DND-41 (cell line): ENCODE data around the gene RUNX2.
"Not testable (repeated sequence)": the region's sequence is repeated elsewhere in the genome, so short reads cannot be mapped to it uniquely, and the experiment has no call there.

Source experiments
- ATAC-seq: fragments of 200-7000 bp; cut with Tn5 transposase; 3 replicates; pipeline ENCODE4 v1.9.1; 2021; ENCODE audit warnings: low read depth; ENCODE audit not compliant: insufficient read depth
- DNase-seq: peaks from one replicate; pipeline ENCODE4 v3.0.0-alpha.2; 2020
- H2AFZ ChIP-seq: 2 replicates; pipeline ENCODE4 v1.6.0; 2012; ENCODE audit warnings: low read depth, low read length
- H3K27ac ChIP-seq: 2 replicates; pipeline ENCODE4 v1.5.1; 2012; ENCODE audit warnings: low read length, inconsistent platforms
- H3K27me3 ChIP-seq: fragments of 200-600 bp; sonication (generic); 2 replicates; pipeline ENCODE4 v1.6.0; 2012; ENCODE audit warnings: low read length, mild to moderate bottlenecking, inconsistent platforms; ENCODE audit not compliant: insufficient read depth, poor library complexity
- H3K36me3 ChIP-seq: 2 replicates; pipeline ENCODE4 v1.5.1; 2012; ENCODE audit warnings: low read length, inconsistent platforms; ENCODE audit not compliant: insufficient read depth
- H3K4me1 ChIP-seq: 2 replicates; pipeline ENCODE4 v1.5.1; 2012; ENCODE audit warnings: mild to moderate bottlenecking, low read length; ENCODE audit not compliant: insufficient read depth
- H3K4me2 ChIP-seq: 2 replicates; pipeline ENCODE4 v1.6.0; 2012; ENCODE audit warnings: mild to moderate bottlenecking, moderate library complexity, low read length, inconsistent platforms; ENCODE audit not compliant: insufficient read depth
- H3K4me3 ChIP-seq, 2 experiments: fragments of 200-600 bp in 1 of 2; shearing (Covaris generic) in 1 of 2; 2 replicates each; pipeline ENCODE4 v1.5.1; 2012 to 2016; ENCODE audit warnings: inconsistent platforms in 2 of 2, low read length in 2 of 2, mild to moderate bottlenecking in 2 of 2, low read depth in 1 of 2, moderate library complexity in 1 of 2
- H3K79me2 ChIP-seq: 2 replicates; pipeline ENCODE4 v1.6.0; 2012; ENCODE audit warnings: low read length, inconsistent platforms; ENCODE audit not compliant: insufficient read depth
- H3K9ac ChIP-seq: 2 replicates; pipeline ENCODE4 v1.6.0; 2012; ENCODE audit warnings: low read depth, mild to moderate bottlenecking, inconsistent platforms, low read length, moderate library complexity
- H3K9me3 ChIP-seq: 2 replicates; pipeline ENCODE4 v1.5.1; 2012; ENCODE audit warnings: low read length, moderate library complexity, mild to moderate bottlenecking, inconsistent platforms; ENCODE audit not compliant: insufficient read depth, severe bottlenecking
- H4K20me1 ChIP-seq: 2 replicates; pipeline ENCODE4 v1.6.0; 2012; ENCODE audit warnings: low read length; ENCODE audit not compliant: insufficient read depth
- EZH2 ChIP-seq: IDR thresholded peaks from 3 replicates; pipeline ENCODE4 v1.6.1; 2012; ENCODE audit warnings: borderline replicate concordance, low read depth, mild to moderate bottlenecking, moderate library complexity, low read length, inconsistent platforms; ENCODE audit not compliant: severe bottlenecking
- TF ChIP-seq, protein P1 (sequence below): IDR thresholded peaks from 2 replicates; pipeline ENCODE4 v1.5.1; 2012; ENCODE audit warnings: borderline replicate concordance, low read length, moderate library complexity, mild to moderate bottlenecking; ENCODE audit not compliant: poor library complexity, severe bottlenecking; ENCODE audit errors: extremely low read depth

RUNX2 gene

GRCh38 chr6:45327956-45328522 lies at the start of gene RUNX2:
RUNX2 (plus strand) TSS chr6:45328330; CDS start chr6:45328727, 397 bp downstream.
- no peaks in the 10 kb centered on the region for H3K27me3 ChIP-seq
- ATAC-seq (peak; percentile 84), DNase-seq (peak; percentile 42)
- H4K20me1 ChIP-seq = no peaks in the 10 kb centered on the region
- H3K9me3 ChIP-seq = no peaks in the 10 kb centered on the region
- H3K36me3 ChIP-seq = no peaks in the 10 kb centered on the region
- H3K4me2 ChIP-seq = peak within 1 kb of the TSS; percentile 62
- H3K4me1 ChIP-seq = peaks cover 56% of the 10 kb centered on the region
- H3K27ac ChIP-seq = peak within 1 kb of the TSS; percentile 69
- peak within 1 kb of the TSS in 1 of 2 experiments; percentile 45; a peak in 2 of 4 replicates for H3K4me3 ChIP-seq
- H3K9ac ChIP-seq = peak within 1 kb of the TSS; percentile 38
- H3K79me2 ChIP-seq = peaks cover 26% of the 10 kb centered on the region; the same call in 1 of the 2 replicates
- H2AFZ ChIP-seq = peak within 1 kb of the TSS; percentile 40
- no peak for TF ChIP-seq EZH2
- TF ChIP-seq, protein P1, sequence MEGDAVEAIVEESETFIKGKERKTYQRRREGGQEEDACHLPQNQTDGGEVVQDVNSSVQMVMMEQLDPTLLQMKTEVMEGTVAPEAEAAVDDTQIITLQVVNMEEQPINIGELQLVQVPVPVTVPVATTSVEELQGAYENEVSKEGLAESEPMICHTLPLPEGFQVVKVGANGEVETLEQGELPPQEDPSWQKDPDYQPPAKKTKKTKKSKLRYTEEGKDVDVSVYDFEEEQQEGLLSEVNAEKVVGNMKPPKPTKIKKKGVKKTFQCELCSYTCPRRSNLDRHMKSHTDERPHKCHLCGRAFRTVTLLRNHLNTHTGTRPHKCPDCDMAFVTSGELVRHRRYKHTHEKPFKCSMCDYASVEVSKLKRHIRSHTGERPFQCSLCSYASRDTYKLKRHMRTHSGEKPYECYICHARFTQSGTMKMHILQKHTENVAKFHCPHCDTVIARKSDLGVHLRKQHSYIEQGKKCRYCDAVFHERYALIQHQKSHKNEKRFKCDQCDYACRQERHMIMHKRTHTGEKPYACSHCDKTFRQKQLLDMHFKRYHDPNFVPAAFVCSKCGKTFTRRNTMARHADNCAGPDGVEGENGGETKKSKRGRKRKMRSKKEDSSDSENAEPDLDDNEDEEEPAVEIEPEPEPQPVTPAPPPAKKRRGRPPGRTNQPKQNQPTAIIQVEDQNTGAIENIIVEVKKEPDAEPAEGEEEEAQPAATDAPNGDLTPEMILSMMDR = no peak

- H3K27me3 ChIP-seq = no peaks in the 10 kb centered on the region
- no peak overlapping the region for H3K9ac ChIP-seq
- H3K36me3 ChIP-seq = 0 out of 2 replicates have a peak, but pooled peaks cover 6% of the 10 kb centered on the region
- no peaks in the 10 kb centered on the region for H4K20me1 ChIP-seq
- H3K4me2 ChIP-seq = no peak overlapping the region
- TF ChIP-seq EZH2 = no peak
- TF ChIP-seq, protein P1 = no peak
- H3K27ac ChIP-seq = no peak overlapping the region
- no peaks in the 10 kb centered on the region for H3K4me1 ChIP-seq
- no peak overlapping the region for H3K4me3 ChIP-seq
- H3K79me2 ChIP-seq = no peaks in the 10 kb centered on the region
- DNase-seq = no peak
- ATAC-seq = no peak
- H2AFZ ChIP-seq = no peak overlapping the region
- H3K9me3 ChIP-seq = peaks cover 14% of the 10 kb centered on the region
Measured at GRCh38 chr6:45278367-45278766, 49.8 kb upstream of the RUNX2 start.

- H4K20me1 ChIP-seq, H3K4me1 ChIP-seq, H3K36me3 ChIP-seq, H3K9me3 ChIP-seq, H3K27me3 ChIP-seq, DNase-seq, H3K9ac ChIP-seq, H3K4me2 ChIP-seq, H3K4me3 ChIP-seq, ATAC-seq, H3K27ac ChIP-seq, H3K79me2 ChIP-seq, H2AFZ ChIP-seq: not testable (repeated sequence)
Measured at GRCh38 chr6:45286707-45287106, 41.4 kb upstream of the RUNX2 start.

DNA sequence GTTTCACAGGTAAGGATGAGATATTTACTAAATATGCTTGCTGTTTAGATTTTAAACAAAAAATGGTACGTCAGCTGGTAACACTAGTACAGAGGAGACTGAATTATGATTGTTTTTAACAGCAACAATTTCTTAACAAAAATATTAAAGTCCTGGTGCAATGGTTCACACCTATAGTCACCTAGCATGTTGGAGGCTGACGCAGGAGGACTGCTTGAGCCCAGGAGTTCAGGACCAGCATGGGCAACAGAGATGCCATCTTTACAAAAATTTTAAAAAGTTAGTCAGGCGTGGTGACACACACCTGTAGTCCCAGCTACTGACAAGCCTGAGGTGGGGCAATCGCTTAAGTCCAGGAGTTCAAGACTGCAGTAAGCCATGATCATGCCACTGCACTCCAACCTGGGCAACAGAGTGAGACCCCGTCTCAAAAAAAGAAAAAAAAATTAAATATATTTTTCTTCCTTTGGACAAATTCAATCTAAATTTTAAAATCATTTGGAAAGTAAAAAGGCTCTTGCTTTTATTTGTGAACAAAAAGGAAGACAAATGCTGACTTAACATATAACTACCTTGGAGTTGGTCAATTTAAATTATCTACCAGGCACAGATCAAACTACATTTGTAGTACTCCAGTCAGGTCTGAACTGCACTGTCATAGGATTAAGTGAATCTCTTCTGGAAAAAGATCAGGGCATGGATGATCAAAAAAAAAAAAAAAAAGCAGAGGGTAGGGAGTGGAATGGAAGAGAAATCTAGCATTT lies 38.2 kb upstream of the RUNX2 start:
- no peak for TF ChIP-seq EZH2
- TF ChIP-seq, protein P1 = no peak
- Histone ChIP-seq H4K20me1 (no peaks in the 10 kb centered on the region), H3K27me3 (no peaks in the 10 kb centered on the region), H3K27ac (no peak overlapping the region), H3K36me3 (no peaks in the 10 kb centered on the region), H3K4me1 (peaks cover 31% of the 10 kb centered on the region), H2AFZ (no peak overlapping the region), H3K4me3 (no peak overlapping the region), H3K79me2 (peaks cover 7% of the 10 kb centered on the region; the same call in 1 of the 2 replicates), H3K9me3 (peaks cover 3% of the 10 kb centered on the region), H3K4me2 (no peak overlapping the region), H3K9ac (no peak overlapping the region)
- ATAC-seq (no peak), DNase-seq (no peak)
